Measurements from ENCODE around the gene CCDC7.
"Not testable (repeated sequence)": the region's sequence is repeated elsewhere in the genome, so short reads cannot be mapped to it uniquely, and the experiment has no call there.

The CCDC7 gene

DNA sequence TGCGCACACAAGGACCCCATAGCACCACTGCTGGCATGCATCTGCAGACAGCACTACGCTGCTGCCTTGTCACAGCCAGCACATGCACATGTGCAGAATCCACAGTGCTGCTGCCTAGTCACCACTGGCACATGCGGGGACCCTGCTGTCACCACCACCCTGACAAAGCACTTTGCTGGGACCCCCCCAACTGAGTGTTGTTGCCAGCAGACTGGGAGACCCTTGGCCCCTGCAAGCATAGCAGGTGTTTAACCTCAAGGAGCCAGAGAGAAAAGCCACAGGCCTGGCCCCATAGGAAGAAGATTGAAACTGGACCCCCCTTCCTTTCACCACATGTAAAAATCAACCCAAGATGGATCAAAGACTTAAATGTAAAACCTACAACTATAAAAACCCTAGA, 300.9 kb downstream of the CCDC7 start:
- H3K27me3 ChIP-seq (ENCODE audit: insufficient read depth, low read length, poor library complexity), result no peaks in the 10 kb centered on the region
- ATAC-seq (ENCODE audit: insufficient read depth, low read depth), result peak; percentile 94
- H3K4me1 ChIP-seq (ENCODE audit: insufficient read depth, low read length), result peaks cover 9% of the 10 kb centered on the region
- peaks cover 5% of the 10 kb centered on the region; the same call in 1 of the 2 replicates for H3K36me3 ChIP-seq (ENCODE audit: insufficient read depth, low read length)
- H3K27ac ChIP-seq (ENCODE audit: low read length), result no peak overlapping the region; the same call in 1 of the 2 replicates
- peak; percentile 73 for DNase-seq
- no peaks in the 10 kb centered on the region for H3K79me2 ChIP-seq (ENCODE audit: insufficient read depth, low read length)
- H3K4me3 ChIP-seq (ENCODE audit: low read depth in 1 of 2, low read length in 2 of 2), result no peak overlapping the region
- H2AFZ ChIP-seq (ENCODE audit: low read depth, low read length), result no peak overlapping the region
- TF ChIP-seq CTCF (IDR thresholded peaks at IDR 0.05; ENCODE audit: borderline replicate concordance, extremely low read depth, low read length, poor library complexity, severe bottlenecking) (no peak), EZH2 (IDR thresholded peaks at IDR 0.05; ENCODE audit: borderline replicate concordance, low read depth, low read length, severe bottlenecking) (no peak)
- no peak overlapping the region for H3K9ac ChIP-seq (ENCODE audit: low read depth, low read length)
- no peaks in the 10 kb centered on the region for H4K20me1 ChIP-seq (ENCODE audit: insufficient read depth, low read length)
- no peak overlapping the region for H3K4me2 ChIP-seq (ENCODE audit: insufficient read depth, low read length)
- H3K9me3 ChIP-seq (ENCODE audit: insufficient read depth, low read length, severe bottlenecking), result no peaks in the 10 kb centered on the region

DNA sequence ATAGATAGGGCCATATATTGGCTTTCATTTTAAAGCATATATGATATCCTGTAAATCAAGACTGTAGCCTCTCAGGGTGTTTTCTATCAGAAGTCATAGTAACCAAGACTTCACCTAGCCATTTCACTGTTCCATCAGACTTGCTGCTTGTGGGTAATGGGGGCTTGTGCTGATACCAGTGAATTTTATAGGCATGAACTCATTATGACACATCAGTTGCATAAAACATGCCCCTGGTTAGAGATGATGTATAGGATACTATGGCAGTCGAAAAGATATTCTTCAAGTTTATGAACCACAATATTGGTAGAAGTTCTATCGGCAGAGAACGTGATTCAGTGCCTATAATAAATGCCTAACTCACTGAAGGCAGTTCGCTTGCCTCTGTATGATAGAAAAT, 305.6 kb downstream of the CCDC7 start:
- Histone ChIP-seq H2AFZ (ENCODE audit: low read depth, low read length) (no peak overlapping the region), H3K27me3 (ENCODE audit: insufficient read depth, low read length, poor library complexity) (no peaks in the 10 kb centered on the region), H4K20me1 (ENCODE audit: insufficient read depth, low read length) (no peaks in the 10 kb centered on the region), H3K27ac (ENCODE audit: low read length) (no peak overlapping the region), H3K4me3 (ENCODE audit: low read depth in 1 of 2, low read length in 2 of 2) (no peak overlapping the region), H3K9me3 (ENCODE audit: insufficient read depth, low read length, severe bottlenecking) (peaks cover 3% of the 10 kb centered on the region), H3K4me2 (ENCODE audit: insufficient read depth, low read length) (no peak overlapping the region), H3K9ac (ENCODE audit: low read depth, low read length) (no peak overlapping the region), H3K36me3 (ENCODE audit: insufficient read depth, low read length) (peaks cover 3% of the 10 kb centered on the region; the same call in 1 of the 2 replicates), H3K4me1 (ENCODE audit: insufficient read depth, low read length) (peaks cover 4% of the 10 kb centered on the region), H3K79me2 (ENCODE audit: insufficient read depth, low read length) (no peaks in the 10 kb centered on the region)
- no peak for ATAC-seq (ENCODE audit: insufficient read depth, low read depth)
- TF ChIP-seq EZH2 (IDR thresholded peaks at IDR 0.05; ENCODE audit: borderline replicate concordance, low read depth, low read length, severe bottlenecking), result no peak
- no peak for TF ChIP-seq CTCF (IDR thresholded peaks at IDR 0.05; ENCODE audit: borderline replicate concordance, extremely low read depth, low read length, poor library complexity, severe bottlenecking)
- no peak for DNase-seq

- not testable (repeated sequence) for H2AFZ ChIP-seq (ENCODE audit: low read depth, low read length); DNase-seq; H3K4me1 ChIP-seq (ENCODE audit: insufficient read depth, low read length); H3K9ac ChIP-seq (ENCODE audit: low read depth, low read length); ATAC-seq (ENCODE audit: insufficient read depth, low read depth); H4K20me1 ChIP-seq (ENCODE audit: insufficient read depth, low read length); H3K4me2 ChIP-seq (ENCODE audit: insufficient read depth, low read length); H3K27me3 ChIP-seq (ENCODE audit: insufficient read depth, low read length, poor library complexity); H3K79me2 ChIP-seq (ENCODE audit: insufficient read depth, low read length); H3K36me3 ChIP-seq (ENCODE audit: insufficient read depth, low read length); H3K27ac ChIP-seq (ENCODE audit: low read length); H3K4me3 ChIP-seq (ENCODE audit: low read depth in 1 of 2, low read length in 2 of 2); H3K9me3 ChIP-seq (ENCODE audit: insufficient read depth, low read length, severe bottlenecking)
Observed at GRCh38 chr10:32754900-32755299, 309.0 kb downstream of the CCDC7 start.

- DNase-seq (no peak), ATAC-seq (ENCODE audit: insufficient read depth, low read depth) (no peak)
- Histone ChIP-seq H3K36me3 (ENCODE audit: insufficient read depth, low read length) (no peaks in the 10 kb centered on the region), H3K4me1 (ENCODE audit: insufficient read depth, low read length) (no peaks in the 10 kb centered on the region), H3K4me3 (ENCODE audit: low read depth in 1 of 2, low read length in 2 of 2) (no peak overlapping the region), H3K79me2 (ENCODE audit: insufficient read depth, low read length) (no peaks in the 10 kb centered on the region), H4K20me1 (ENCODE audit: insufficient read depth, low read length) (no peaks in the 10 kb centered on the region), H3K27ac (ENCODE audit: low read length) (no peak overlapping the region), H3K4me2 (ENCODE audit: insufficient read depth, low read length) (no peak overlapping the region), H3K27me3 (ENCODE audit: insufficient read depth, low read length, poor library complexity) (no peaks in the 10 kb centered on the region), H3K9me3 (ENCODE audit: insufficient read depth, low read length, severe bottlenecking) (peaks cover 16% of the 10 kb centered on the region), H3K9ac (ENCODE audit: low read depth, low read length) (no peak overlapping the region), H2AFZ (ENCODE audit: low read depth, low read length) (no peak overlapping the region)
- TF ChIP-seq CTCF (IDR thresholded peaks at IDR 0.05; ENCODE audit: borderline replicate concordance, extremely low read depth, low read length, poor library complexity, severe bottlenecking) (no peak), EZH2 (IDR thresholded peaks at IDR 0.05; ENCODE audit: borderline replicate concordance, low read depth, low read length, severe bottlenecking) (no peak)
Observed at GRCh38 chr10:32771217-32771616, 325.3 kb downstream of the CCDC7 start.
